HUES48 (cell line): ENCODE data around the gene MFN2.
A peak's percentile ranks its signal among the peaks of the same experiment; 100 is the strongest.

Experiments
- H3K27ac ChIP-seq: one replicate; pipeline ENCODE4 v1.7.0; 2013; ENCODE audit warnings: low read depth, low read length, inconsistent platforms
- H3K27me3 ChIP-seq: 2 replicates; pipeline ENCODE4 v1.6.1; 2013; ENCODE audit warnings: mild to moderate bottlenecking, low read length; ENCODE audit not compliant: control insufficient read depth, insufficient read depth
- H3K36me3 ChIP-seq: 2 replicates; pipeline ENCODE4 v1.6.1; 2013; ENCODE audit warnings: low read length; ENCODE audit not compliant: control insufficient read depth, insufficient read depth
- H3K4me1 ChIP-seq: 2 replicates; pipeline ENCODE4 v1.6.1; 2013; ENCODE audit warnings: mild to moderate bottlenecking, low read length; ENCODE audit not compliant: control insufficient read depth, insufficient read depth
- H3K4me3 ChIP-seq: 2 replicates; pipeline ENCODE4 v1.5.1; 2013; ENCODE audit warnings: mild to moderate bottlenecking, low read depth, low read length
- H3K9ac ChIP-seq: 2 replicates; pipeline ENCODE4 v1.6.1; 2013; ENCODE audit warnings: mild to moderate bottlenecking, low read depth, low read length, moderate library complexity
- H3K9me3 ChIP-seq: 2 replicates; pipeline ENCODE4 v1.6.1; 2013; ENCODE audit warnings: low read length; ENCODE audit not compliant: control insufficient read depth, insufficient read depth

The MFN2 gene

GRCh38 chr1:11960715-11961114 lies 19.5 kb upstream of the MFN2 start:
- Histone ChIP-seq H3K9ac (no peak overlapping the region), H3K27me3 (no peaks in the 10 kb centered on the region), H3K36me3 (peaks cover 74% of the 10 kb centered on the region), H3K4me3 (no peak overlapping the region), H3K4me1 (no peaks in the 10 kb centered on the region), H3K9me3 (no peaks in the 10 kb centered on the region), H3K27ac (no peak overlapping the region)

DNA sequence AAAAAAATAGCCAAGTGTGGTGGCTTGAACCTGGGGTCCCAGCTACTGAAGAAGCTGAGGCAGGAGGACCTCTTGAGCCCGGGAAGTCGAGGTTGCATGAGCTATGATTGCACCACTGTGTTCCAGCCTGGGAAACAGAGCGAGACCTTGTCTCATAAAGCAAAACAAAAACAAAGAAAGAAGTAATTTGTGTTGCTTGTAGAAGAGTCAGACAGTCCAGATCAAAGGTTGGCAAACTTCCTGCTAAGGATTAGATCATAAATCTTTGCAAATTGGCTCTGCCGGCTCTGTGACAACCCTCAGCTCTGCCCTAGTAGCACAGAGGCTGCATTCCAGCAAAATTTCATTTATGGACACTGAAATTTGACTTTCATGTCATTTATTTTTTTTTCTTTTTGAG lies 19.0 kb upstream of the MFN2 start:
- no peaks in the 10 kb centered on the region for H3K4me1 ChIP-seq
- H3K27ac ChIP-seq = no peak overlapping the region
- H3K36me3 ChIP-seq = peaks cover 75% of the 10 kb centered on the region
- H3K9ac ChIP-seq = no peak overlapping the region
- H3K4me3 ChIP-seq = no peak overlapping the region
- no peaks in the 10 kb centered on the region for H3K27me3 ChIP-seq
- H3K9me3 ChIP-seq = no peaks in the 10 kb centered on the region

DNA sequence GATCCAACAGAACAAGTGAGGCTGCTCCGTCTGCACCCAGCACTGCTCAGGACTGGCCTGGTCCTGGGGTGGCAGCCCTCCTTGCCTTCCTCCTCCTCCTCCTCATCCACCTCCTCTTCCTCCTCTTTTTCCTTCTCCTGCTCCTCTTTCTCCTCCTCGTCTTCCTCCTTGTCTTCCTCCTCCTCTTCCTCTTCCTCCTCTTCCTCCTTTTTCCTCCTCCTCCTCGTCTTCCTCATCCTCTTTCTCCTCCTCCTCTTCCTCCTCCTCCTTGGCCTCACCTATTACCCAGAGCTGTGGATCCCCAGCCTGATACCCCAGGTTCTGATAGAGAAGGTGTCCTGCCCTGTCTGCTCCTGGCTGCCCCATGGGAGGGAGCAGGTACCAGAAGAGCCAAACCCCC lies 16.6 kb upstream of the MFN2 start:
- no peaks in the 10 kb centered on the region for H3K27me3 ChIP-seq
- H3K36me3 ChIP-seq = peaks cover 56% of the 10 kb centered on the region
- no peaks in the 10 kb centered on the region for H3K4me1 ChIP-seq
- no peaks in the 10 kb centered on the region for H3K9me3 ChIP-seq
- no peak overlapping the region for H3K4me3 ChIP-seq
- no peak overlapping the region for H3K9ac ChIP-seq
- no peak overlapping the region for H3K27ac ChIP-seq

- no peak overlapping the region for H3K4me3 ChIP-seq
- H3K9ac ChIP-seq = no peak overlapping the region
- H3K36me3 ChIP-seq = peaks cover 58% of the 10 kb centered on the region
These were observed 15.6 kb upstream of the MFN2 start for GRCh38 chr1:11964656-11965055.

GRCh38 chr1:11967028-11967547 lies 13.2 kb upstream of the MFN2 start:
- no peaks in the 10 kb centered on the region for H3K9me3 ChIP-seq
- peaks cover 46% of the 10 kb centered on the region for H3K36me3 ChIP-seq

More at GRCh38 chr1:11964656-11965055, 15.6 kb upstream of the MFN2 start:
- no peak overlapping the region for H3K27ac ChIP-seq
- H3K9me3 ChIP-seq = no peaks in the 10 kb centered on the region
- no peaks in the 10 kb centered on the region for H3K27me3 ChIP-seq
- H3K4me1 ChIP-seq = no peaks in the 10 kb centered on the region

DNA sequence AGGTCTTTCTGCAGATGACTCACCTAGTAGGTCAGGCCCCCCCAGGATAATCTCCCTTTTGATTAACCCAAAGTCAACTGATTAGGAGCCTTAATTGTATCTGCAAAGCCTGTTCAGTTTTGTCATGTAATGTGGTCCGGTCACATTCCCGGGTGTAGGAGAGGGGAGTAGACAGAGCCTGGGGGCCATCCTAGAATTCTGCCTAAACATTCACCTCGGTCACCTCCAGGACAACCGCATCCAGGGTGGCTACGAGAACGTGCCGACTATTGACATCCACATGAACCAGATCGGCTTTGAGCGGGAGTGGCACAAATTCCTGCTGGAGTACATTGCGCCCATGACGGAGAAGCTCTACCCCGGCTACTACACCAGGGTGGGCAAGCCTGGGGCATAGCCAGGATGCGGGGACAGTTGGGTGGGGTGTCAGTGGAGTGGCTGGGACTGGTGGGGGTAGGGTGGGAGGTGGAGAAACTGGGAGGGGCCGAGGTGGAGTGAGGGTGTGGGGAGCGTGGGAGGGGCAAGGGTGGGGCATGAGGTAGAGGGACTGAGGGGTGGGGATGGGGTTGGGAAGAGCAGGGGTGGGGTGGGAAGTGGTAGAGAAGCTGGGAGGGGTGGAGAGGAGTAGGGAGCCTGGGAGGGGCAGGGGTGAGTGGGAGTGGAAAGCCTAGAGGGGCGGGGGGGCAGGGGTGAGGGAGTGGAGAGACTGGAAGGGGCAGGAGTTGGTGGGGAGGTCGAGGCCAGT lies 9.6 kb upstream of the MFN2 start:
- H3K9ac ChIP-seq = no peak overlapping the region
- no peak overlapping the region for H3K27ac ChIP-seq
- peaks cover 42% of the 10 kb centered on the region for H3K36me3 ChIP-seq
- no peak overlapping the region for H3K4me3 ChIP-seq
- no peaks in the 10 kb centered on the region for H3K4me1 ChIP-seq
- H3K27me3 ChIP-seq = no peaks in the 10 kb centered on the region
- no peaks in the 10 kb centered on the region for H3K9me3 ChIP-seq

More at GRCh38 chr1:11967028-11967547, 13.2 kb upstream of the MFN2 start:
- no peaks in the 10 kb centered on the region for H3K4me1 ChIP-seq
- no peak overlapping the region for H3K9ac ChIP-seq
- no peak overlapping the region for H3K4me3 ChIP-seq
- H3K27me3 ChIP-seq = no peaks in the 10 kb centered on the region
- H3K27ac ChIP-seq = peak overlapping the region; percentile 28

DNA sequence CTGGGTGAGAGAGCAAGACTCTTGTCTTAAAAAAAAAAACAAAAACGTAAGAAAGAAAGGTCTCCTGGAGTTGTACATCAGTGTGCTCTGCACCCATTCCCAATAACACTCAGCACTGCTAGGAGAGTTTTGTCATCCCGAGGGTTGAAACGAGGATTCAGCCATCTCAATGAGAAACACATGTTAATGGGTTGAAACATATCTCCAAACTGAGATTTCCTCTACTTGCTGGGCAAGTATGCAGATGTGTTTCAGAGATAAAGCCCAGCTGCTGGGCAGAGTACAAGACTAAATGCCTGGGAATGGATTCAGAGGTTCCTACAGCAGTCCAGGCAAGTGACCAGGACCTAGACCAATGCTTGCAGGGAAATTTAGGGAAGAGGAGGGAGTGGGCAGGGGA lies 2.6 kb upstream of the MFN2 start:
- no peak overlapping the region for H3K27ac ChIP-seq
- no peak overlapping the region for H3K9ac ChIP-seq
- H3K9me3 ChIP-seq = no peaks in the 10 kb centered on the region
- H3K27me3 ChIP-seq = no peaks in the 10 kb centered on the region
- peaks cover 32% of the 10 kb centered on the region for H3K36me3 ChIP-seq
- peaks cover 9% of the 10 kb centered on the region; the same call in 1 of the 2 replicates for H3K4me1 ChIP-seq
- H3K4me3 ChIP-seq = no peak overlapping the region

DNA sequence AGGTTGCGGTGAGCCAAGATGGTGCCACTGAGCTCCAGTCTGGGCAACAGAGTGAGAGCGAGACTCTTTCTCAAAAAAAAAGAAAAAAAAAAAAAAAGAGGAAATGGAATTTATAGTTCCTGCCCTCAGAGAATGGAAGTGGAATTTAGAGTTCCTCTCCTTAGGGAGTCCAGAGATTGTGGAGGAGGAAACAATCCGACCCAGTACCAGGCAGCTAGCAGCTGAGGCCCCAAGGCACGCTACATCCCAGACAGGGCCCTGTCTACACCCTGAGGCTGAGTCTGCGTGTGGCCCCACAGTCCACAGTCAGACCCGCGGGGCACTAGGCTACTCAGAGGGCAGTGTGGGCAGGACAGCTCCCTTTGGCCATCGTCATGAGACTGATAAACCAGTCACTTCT lies 1.9 kb upstream of the MFN2 start:
- H3K27me3 ChIP-seq = no peaks in the 10 kb centered on the region
- H3K9me3 ChIP-seq = no peaks in the 10 kb centered on the region
- H3K9ac ChIP-seq = no peak overlapping the region
- H3K4me3 ChIP-seq = no peak overlapping the region
- peaks cover 9% of the 10 kb centered on the region; the same call in 1 of the 2 replicates for H3K4me1 ChIP-seq
- H3K36me3 ChIP-seq = peaks cover 33% of the 10 kb centered on the region
- no peak overlapping the region for H3K27ac ChIP-seq

- peaks cover 9% of the 10 kb centered on the region; the same call in 1 of the 2 replicates for H3K4me1 ChIP-seq
- peak overlapping the region; percentile 91 for H3K27ac ChIP-seq
- peak overlapping the region; percentile 8; the same call in 1 of the 2 replicates for H3K9ac ChIP-seq
- H3K27me3 ChIP-seq = no peaks in the 10 kb centered on the region
- H3K9me3 ChIP-seq = no peaks in the 10 kb centered on the region
- H3K36me3 ChIP-seq = peaks cover 35% of the 10 kb centered on the region
- peak overlapping the region; percentile 52 for H3K4me3 ChIP-seq
These were observed 1.0 kb upstream of the MFN2 start for GRCh38 chr1:11979028-11979850.

GRCh38 chr1:11980676-11980972 lies 380 bp downstream of the MFN2 start:
- Histone ChIP-seq H3K4me3 (peak overlapping the region; percentile 94), H3K36me3 (peaks cover 35% of the 10 kb centered on the region), H3K4me1 (peaks cover 9% of the 10 kb centered on the region; the same call in 1 of the 2 replicates), H3K27ac (peak overlapping the region; percentile 97), H3K9me3 (no peaks in the 10 kb centered on the region), H3K27me3 (no peaks in the 10 kb centered on the region), H3K9ac (peak overlapping the region; percentile 89)
